ENCODE data around the gene LPIN1.
"Not testable (repeated sequence)": the region's sequence is repeated elsewhere in the genome, so short reads cannot be mapped to it uniquely, and the experiment has no call there.

Gene LPIN1

DNA sequence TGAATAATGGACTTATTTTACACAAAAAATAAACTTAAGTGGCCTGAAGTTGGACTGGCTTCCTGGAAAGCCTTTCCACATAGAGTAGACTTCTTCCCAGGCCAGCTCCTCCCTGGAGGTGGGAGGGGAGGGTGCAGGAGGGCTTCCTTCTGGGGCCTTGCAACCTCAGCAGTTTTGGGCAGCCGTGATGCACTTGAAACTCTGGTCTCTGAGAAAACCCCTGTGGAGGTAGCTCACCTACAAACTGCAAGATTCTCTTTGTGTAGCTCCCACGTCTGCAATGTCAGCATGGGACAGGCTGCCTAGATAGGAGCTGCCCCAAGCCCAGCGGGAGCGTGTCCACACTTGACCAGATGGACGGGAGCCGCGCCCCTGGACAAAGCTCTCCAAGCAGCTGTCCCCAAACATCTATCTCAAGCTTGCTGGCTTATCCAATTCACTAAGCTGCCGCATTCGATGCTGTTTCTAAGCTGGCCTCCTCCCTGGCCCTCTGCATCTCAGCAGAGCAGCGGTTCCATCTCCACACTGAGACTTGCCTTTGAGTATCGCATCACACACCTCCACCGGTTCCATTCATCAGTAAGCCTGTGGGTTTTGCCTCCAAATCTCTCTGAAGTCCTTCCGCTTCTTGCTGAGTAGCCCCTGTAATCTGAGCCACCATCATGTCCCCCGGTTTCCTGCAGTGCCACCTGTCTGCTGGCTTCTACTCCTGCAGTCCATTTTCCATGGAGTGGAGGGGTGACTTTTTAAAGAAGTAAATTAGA is 1.6 kb upstream of the LPIN1 start:
- DNase-seq (ENCODE audit: low read depth, low spot score) = peak; percentile 59

DNA sequence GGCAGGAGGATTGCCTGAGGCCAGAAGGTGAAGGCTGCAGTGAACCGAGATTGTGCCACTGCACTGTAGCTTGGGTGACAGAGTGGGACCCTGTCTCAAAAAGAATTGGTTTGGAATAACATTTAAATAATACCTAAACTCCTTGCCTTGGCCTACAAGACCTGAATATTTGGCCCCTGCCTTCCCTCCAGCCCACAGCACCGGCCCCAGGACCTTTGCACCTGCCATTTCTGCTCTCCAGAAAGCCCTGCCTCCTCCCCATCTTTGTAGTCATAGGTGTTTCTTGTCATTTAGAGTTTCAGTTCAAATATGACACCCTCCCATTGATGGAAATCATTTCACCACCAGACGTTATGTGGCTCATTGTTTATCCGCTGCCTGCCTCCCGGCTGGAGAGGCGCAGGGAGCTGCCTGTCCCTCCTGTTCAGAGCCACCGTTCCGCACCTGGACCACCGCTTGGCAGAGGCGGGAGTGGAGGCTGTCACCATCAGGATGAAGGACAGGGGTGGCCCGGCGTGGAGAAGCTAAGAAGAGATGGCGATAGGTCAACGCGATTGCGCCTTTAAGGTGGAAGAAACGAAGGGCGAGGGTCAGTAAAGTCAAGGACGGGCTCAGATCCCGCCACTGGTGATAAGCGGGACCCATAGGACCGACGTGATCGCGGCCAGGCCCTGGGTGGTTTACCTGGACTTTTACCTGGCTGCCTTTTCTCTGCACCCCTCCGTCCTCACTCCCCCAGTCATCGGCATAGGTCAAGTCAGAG is 638 bp upstream of the LPIN1 start:
- no peak for DNase-seq (ENCODE audit: low read depth, low spot score)

DNA sequence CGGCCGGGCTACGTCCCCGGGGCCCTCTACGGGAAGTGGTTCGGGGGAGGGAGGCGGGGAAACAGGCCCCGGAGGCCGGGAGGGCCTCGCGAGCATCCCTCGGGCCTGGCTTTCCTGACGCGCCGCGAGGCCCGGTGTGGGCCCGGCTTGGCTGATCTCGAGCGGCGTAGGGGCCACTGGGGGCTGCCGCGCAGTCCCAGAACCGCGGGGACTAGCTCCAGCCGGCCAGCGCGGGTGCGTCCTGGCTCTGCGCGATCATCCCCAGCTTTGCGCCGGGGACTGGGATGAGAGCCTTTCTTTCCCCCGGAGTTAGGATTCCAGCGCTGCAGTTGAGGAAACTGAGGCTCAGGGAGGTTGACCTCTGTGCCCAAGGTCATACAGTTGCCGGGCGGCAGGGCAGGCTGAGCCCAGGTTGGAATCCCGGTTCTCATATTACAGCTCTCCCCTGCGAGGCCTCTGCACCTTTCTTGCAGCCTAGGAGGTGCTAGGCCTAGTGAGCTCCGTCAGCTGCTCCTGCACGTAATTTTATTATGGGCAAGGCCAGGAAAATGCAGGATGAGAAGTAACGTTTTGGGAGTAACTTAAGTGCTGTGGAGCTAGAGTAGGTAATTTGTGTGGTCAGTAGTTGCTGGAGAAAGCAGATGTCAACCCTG is 501 bp downstream of the LPIN1 start:
- peak; percentile 48 for DNase-seq (ENCODE audit: low read depth, low spot score)

DNA sequence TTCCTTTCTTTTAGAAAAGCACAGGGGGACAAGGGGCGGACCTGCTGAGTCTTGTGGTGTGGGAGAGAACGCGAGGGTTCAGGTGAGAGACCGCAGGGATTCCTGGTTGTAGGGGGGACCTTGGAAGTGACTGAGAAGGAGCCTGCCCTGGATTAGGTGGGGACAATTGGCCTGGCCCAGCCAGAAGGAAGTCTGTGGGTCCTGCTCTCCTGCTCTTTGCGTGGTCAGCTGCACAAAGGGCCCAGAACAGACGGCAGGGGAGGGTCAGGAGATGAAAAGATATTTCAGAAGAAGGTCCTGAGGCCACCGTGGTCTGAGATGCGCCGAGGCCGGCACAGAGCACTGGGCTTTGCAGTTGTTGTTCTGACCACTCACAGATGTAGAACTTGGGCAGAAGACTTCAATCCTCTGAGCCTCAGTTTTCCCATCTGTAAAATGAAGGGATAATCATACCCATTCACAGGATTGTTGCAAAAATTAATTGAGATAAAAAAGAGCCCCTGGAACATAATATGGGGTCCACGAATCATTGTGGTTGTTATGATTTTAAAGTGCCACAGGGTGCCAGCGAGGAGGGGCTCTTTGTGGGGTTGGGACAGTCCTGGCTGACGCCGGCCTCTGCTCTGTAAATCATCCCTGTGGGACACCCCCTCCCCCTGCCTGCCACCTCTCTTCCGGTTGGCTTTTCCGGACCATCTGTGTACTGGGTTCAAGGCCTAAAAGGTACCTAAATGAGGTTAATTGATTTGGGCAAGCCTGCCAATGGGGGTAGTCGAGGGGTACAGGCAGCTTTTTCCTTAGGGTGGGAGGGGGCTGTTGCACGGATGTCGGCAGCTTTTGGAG is 1.8 kb downstream of the LPIN1 start:
- peak; percentile 15 for DNase-seq (ENCODE audit: low read depth, low spot score)

DNA sequence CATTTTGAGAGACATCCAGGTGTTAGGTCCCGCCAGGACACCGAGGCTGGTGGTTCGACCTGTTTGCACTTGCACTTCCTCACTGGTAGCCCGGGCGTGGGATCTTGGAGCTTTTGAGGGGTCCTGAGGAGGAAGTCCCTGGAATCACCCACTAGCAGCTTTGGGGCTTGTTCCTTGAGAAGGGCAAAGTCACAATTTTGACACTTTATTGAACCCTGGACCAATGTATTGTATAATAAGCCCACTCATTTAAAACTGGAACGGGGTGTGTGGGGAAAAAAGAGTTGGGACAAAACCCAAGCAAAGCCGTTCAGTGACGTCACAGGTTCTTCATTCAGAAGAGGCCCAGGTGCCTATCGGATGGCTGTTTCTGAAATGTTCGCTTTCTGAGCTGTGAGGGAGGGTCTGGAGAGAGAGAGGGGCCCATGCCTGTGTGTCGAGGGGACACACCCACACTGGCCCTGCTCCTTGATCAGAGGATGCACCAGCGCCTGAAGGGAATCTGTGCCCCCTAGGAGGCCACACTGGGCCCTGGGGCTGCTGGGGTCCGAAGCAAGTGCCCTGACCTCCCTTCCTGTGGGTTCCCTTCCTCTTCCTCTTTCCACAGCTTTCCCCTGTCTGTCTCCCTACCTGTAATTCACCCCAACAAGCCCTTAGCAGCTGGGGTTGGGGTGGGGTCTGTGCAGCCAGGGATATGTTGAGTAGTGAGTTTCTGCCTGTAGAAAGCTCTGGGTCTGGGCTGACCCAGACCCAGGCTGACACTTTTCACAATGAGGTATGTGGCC is 2.6 kb downstream of the LPIN1 start:
- no peak for DNase-seq (ENCODE audit: low read depth, low spot score)

DNA sequence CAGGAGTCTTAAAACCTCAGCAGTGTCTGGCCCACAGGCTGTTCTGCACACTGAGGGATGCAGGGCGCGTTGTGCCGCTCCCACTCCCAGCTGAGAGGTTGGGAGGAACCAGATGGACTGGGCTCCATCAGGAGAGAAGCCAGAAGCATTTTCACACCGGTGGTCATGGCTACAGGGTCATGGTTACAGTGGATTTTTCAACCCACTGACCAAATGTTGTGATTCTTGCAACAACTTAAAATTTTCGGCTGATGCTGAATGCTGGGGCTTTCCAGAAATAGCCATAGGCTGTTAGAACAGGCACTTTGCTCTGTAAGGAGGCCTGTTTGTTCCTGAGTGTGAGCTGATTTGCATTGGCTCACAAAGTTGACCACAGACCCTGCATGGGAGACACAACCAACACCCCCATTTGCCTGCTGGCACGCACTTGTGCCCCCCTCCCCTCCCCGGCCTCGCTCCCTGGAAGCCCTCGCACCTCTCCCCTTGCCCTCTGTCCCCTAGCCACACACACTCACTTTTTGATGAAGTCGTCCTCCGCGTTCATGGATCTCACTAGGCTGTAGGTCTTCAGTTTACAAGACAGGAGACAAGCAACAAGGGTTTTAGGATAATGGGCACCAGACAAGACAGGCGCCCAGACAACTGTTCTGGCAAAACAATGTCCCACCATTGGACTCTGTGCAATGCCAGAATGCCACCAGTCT is 3.4 kb downstream of the LPIN1 start:
- DNase-seq (ENCODE audit: low read depth, low spot score) = peak; percentile 59

DNA sequence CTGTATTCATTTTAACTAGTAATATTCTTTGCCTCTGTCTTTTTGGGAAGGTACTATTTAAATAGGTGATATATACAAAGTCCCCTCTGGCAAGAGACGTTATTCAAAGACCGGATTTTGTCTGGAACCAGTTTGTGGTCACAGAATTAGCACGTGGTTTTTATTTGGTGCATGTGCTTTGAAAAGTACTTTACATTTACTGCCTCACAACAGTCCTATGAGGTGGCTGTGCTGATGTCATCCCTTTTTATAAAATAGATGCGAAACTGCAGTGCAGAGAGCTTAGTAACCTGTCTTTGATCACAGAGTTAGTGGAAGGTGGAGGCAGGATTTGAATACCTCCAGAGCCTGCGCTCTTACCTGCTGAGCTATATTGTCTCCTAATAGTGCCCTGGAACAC is 4.0 kb downstream of the LPIN1 start:
- DNase-seq (ENCODE audit: low read depth, low spot score) = peak; percentile 66

DNA sequence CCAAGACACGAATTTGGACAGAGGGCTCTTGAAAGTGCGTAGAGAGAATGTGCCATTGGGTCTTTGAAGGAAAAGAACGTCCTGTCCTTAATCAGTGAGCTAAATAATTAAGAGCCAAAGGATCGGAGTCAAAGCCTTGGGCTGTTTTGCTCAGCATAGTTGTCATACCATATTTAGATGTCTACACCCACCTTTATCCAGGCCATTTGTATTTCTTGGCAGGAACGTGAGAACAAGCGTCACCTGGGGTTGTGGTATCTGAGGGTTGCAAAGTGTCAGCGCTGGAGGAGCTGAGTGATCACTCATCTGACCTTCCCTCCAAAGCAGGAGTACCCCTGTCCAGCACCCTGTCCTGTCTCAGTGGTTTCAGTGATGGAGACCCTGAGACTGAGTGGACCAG is 4.5 kb downstream of the LPIN1 start:
- peak; percentile 75 for DNase-seq (ENCODE audit: low read depth, low spot score)

DNA sequence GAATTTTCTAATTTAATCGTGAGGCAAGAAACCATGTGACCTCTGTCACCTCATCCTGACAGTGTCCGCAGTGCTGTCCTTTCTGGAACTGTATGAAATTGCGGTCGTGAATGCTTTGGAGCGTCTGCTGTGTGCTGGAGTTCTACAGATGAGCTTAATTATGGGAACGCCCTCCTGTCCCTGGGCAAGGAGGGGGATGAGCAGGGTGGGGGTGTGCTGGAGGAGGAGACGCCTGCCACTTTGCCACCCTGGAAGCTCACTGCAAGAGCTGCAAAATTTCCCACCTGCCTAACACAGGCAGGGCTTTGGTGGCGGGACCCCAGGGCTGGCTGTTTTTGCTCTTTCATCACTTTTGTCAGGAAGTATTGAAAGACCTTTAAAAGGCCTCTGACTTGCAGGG is 6.5 kb downstream of the LPIN1 start:
- no peak for DNase-seq (ENCODE audit: low read depth, low spot score)

DNA sequence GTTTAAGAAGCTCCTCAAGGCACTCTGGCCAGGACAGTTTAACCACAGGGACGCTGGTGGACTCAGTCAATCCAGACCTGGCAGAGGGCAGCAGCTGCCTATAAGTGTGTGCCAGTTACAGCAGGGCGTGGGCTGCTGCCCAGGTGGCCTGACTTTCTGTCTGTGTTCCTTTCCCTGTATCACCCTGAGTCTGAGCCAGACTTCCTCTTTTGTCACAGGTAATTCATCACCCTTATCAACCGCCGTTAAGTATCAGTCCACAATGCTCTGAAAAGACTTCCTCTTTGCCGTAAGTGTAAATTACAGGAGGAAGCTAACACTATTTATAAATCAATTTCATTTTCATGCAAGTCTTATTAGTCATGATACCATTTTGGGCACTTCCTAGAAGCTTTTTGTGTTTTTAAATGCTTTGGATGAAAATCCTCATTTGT is 7.0 kb downstream of the LPIN1 start:
- DNase-seq (ENCODE audit: low read depth, low spot score) = peak; percentile 23

DNA sequence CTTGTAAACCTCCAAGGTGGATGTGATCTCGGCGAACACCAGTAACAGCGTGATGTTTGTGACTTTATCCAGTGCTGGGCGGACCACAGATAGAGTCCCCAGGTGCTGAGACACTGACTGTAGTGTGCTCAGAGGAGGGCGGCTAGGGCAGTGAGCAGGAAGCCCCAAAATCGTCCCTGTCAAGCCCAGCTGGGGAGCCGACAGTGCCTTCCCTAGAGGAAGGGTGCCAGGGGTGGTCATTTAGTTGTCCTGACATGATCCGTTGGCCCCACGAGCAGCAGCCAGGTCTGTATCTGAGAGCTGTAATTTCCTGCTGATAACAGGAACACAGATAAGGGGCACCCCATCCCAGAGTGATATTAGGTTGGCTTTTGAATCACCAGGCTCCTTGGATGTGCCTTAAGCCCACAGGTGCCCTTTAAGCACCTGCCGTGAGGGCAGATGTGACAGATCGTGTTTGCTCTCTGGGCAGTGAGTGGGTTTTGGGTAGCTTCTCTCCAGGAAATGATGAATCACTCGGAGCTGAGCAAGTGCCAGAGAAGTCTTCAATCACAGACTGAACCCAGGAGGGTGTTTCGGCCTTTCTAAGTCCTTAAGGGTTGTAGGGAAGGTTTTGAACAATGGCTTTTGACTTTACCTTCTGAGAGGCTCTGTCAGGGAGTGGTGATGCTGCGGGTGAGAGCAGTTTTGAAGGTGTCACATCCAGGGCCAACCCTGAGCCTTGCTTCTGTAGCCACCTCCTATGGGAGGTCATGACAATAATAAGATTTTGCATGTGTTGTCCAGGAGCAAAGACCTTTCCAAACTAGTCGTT is 7.7 kb downstream of the LPIN1 start:
- DNase-seq (ENCODE audit: low read depth, low spot score) = peak; percentile 76

DNA sequence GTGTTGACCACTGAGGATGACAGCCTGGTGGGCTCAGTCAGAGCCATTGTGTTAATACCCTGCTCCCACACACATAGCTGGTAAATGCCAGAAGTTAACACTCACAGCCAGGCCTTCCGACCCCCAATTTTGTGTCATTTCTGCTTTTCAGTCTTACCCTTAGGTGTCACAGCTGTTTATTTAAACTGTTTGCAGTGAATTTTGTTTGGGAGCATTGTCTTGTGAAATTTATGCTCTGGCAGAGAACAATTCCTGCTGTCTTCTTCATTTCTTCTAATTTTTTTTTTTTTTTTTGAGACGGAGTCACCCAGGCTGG is 8.2 kb downstream of the LPIN1 start:
- no peak for DNase-seq (ENCODE audit: low read depth, low spot score)

DNA sequence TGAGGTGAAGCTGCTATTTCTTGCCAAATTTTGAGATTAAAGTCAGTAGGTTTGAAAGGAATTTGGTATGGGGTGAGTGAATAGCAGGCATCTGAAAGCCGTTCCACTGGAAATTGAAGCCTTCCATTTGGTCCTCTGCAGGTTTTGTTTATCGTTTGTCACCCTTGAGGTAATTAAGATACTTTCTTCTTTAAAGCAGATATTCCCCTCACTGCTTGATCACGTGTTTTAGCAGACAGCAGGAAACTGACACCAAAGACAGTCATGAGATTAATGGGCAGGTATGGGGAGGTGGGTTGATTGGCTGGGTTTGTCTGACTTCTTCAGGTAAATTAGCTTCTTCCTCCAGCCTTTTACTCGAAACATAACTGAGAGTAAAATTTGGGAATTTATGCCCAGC is 10.7 kb downstream of the LPIN1 start:
- peak; percentile 70 for DNase-seq (ENCODE audit: low read depth, low spot score)

DNA sequence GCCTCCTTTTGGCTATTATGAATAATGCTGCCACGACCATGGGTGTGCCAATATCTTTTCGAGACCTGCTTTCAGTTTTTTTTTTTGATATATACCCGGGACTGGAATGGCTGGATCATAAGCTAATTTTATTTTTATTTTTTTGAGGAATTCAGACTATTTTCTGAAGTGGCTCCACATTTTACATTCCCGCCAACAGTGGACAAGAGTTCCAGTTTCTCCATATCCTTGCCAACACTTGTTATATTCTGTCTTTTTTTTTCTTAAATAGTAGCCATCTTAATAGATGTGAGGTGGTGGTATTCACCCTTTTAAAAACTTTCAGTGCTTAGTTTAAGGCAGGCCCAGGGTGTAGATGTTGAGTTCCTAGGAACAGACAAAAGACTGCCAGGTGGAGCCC is 11.8 kb downstream of the LPIN1 start:
- no peak for DNase-seq (ENCODE audit: low read depth, low spot score)

DNA sequence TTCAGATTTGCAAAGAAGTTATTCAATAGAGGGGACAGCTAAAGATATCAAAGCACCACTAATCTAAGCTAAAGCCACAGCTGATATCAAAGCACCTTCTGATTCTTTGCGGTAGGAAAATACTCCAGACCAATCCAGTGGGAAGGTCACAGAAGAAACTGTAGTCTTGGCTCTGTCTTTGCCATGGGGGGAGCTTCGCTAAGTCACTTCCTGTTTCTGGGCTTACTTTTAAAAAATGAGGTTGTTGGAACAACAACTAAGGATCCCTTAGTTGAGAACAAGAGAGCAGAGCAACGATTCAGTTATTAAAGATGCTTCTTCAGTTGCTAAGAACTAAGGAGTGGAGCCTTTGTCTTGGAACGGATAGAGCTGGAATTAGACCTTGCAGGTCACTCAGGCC is 12.2 kb downstream of the LPIN1 start:
- no peak for DNase-seq (ENCODE audit: low read depth, low spot score)

DNA sequence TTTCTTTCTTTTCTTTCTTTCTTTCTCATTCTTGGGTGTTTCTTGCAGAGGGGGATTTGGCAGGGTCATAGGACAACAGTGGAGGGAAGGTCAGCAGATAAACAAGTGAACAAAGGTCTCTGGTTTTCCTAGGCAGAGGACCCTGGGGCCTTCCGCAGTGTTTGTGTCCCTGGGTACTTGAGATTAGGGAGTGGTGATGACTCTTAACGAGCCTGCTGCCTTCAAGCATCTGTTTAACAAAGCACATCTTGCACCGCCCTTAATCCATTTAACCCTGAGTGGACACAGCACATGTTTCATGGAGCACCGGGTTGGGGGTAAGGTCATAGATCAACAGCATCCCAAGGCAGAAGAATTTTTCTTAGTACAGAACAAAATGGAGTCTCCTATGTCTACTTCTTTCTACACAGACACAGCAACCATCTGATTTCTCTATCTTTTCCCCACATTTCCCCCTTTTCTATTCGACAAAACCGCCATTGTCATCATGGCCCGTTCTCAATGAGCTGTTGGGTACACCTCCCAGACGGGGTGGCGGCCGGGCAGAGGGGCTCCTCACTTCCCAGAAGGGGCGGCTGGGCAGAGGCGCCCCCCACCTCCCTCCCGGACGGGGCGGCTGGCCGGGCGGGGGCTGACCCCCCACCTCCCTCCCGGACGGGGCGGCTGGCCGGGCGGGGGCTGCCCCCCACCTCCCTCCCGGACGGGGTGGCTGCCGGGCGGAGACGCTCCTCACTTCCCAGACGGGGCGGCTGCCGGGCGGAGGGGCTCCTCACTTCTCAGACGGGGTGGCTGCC is 12.9 kb downstream of the LPIN1 start:
- not testable (repeated sequence) for DNase-seq (ENCODE audit: low read depth, low spot score)

DNA sequence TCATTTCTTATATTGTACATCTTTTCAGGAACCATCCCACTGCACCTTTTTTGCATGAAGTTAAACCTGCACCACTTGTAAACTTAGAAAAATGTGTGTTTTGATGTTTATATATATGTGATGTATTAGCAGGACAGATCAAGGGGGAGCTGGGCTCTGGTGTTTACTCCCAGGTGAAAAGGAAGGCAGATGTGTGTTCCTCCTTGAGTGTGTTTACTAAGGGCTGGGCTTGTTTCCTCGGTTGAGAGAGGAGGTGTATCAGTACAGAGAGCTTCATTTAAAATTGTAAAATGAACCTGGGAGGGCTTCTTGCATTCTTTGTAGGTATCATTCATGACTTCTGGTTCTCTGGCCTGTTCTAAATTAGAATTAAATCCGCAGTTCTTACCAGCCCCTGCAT is 14.8 kb downstream of the LPIN1 start:
- DNase-seq (ENCODE audit: low read depth, low spot score) = no peak

DNA sequence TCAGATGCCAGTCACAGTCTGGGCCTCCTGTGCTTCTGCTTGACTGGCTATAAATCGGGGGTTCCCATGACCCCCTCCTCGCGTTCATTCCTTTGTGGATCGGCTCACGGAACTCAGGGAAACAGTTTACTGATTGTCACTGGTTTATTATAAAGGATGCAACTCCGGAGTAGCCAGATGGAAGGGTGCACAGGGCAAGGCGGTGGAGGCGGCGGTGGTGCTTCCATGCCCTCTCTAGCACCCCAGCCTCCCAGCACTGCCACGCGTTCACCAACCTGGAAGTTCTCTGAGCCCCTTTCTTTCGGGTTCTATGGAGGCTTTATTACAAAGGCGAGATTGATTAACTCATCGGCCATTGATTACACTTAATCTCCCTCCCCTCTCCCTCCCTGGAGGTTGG is 15.6 kb downstream of the LPIN1 start:
- no peak for DNase-seq (ENCODE audit: low read depth, low spot score)

Data from astrocyte of the hippocampus (primary cell).